OCI-LY3 (cell line): ENCODE measurements around the gene ADGRD1.
"Not testable (repeated sequence)": the region's sequence is repeated elsewhere in the genome, so short reads cannot be mapped to it uniquely, and the experiment has no call there.

Experiments
- H2AFZ ChIP-seq: fragments of 200-600, 300-600 bp; shearing (Covaris generic); 2 replicates; pipeline ENCODE4 v1.6.0; 2014; ENCODE audit warnings: antibody characterized with exemption, low read depth, low read length
- H3K27ac ChIP-seq: fragments of 200-600, 300-600 bp; sonication (generic); 2 replicates; pipeline ENCODE4 v1.5.1; 2014; ENCODE audit warnings: mild to moderate bottlenecking, low read length, moderate library complexity, mixed read lengths
- H3K27me3 ChIP-seq: fragments of 200-600, 300-600 bp; sonication (generic); 2 replicates; pipeline ENCODE4 v1.6.1; 2014; ENCODE audit warnings: low read depth, low read length, mixed read lengths
- H3K36me3 ChIP-seq: fragments of 200-600, 300-600 bp; sonication (generic); replicated peaks from 2 replicates; pipeline ENCODE3; 2014; ENCODE audit warnings: low read depth, low read length, mixed read lengths
- H3K4me1 ChIP-seq: fragments of 300-600, 200-600 bp; sonication (generic); 2 replicates; pipeline ENCODE4 v1.6.1; 2014; ENCODE audit warnings: low read length, mixed read lengths
- H3K4me2 ChIP-seq: fragments of 200-600, 300-600 bp; sonication (generic); 2 replicates; pipeline ENCODE4 v1.6.1; 2014; ENCODE audit warnings: low read length, mixed read lengths
- H3K4me3 ChIP-seq: fragments of 300-600, 200-600 bp; sonication (generic); 2 replicates; pipeline ENCODE4 v1.5.1; 2014; ENCODE audit warnings: antibody characterized with exemption, mild to moderate bottlenecking, low read length, moderate library complexity
- H3K79me2 ChIP-seq: fragments of 300-600, 200-600 bp; shearing (Covaris generic); 2 replicates; pipeline ENCODE4 v1.6.1; 2014; ENCODE audit warnings: mild to moderate bottlenecking, low read length, mixed read lengths
- H3K9ac ChIP-seq: fragments of 300-600, 200-600 bp; shearing (Covaris generic); 2 replicates; pipeline ENCODE4 v1.6.0; 2014; ENCODE audit warnings: mild to moderate bottlenecking, low read length, moderate library complexity
- H3K9me3 ChIP-seq: fragments of 200-600, 300-600 bp; shearing (Covaris generic); 2 replicates; pipeline ENCODE4 v1.6.1; 2014; ENCODE audit warnings: low read length, mixed read lengths; ENCODE audit not compliant: insufficient read depth
- H4K20me1 ChIP-seq: fragments of 200-600, 300-600 bp; sonication (generic); 2 replicates; pipeline ENCODE4 v1.6.1; 2016; ENCODE audit warnings: low read length, mixed read lengths; ENCODE audit not compliant: insufficient read depth
- CTCF ChIP-seq: fragments of 200-600, 300-600 bp; sonication (generic); IDR thresholded peaks from 2 replicates; pipeline ENCODE4 v1.5.1; 2014; ENCODE audit warnings: antibody characterized with exemption, low read length, low read depth
- EZH2phosphoT487 ChIP-seq: fragments of 200-600 bp; shearing (Covaris generic); IDR thresholded peaks from 2 replicates; pipeline ENCODE4 v1.6.1; 2018; ENCODE audit warnings: antibody characterized with exemption, mixed run types, low read depth

The ADGRD1 gene

GRCh38 chr12:131124487-131125280 lies 171.0 kb downstream of the ADGRD1 start:
- Histone ChIP-seq H3K4me1 (no peaks in the 10 kb centered on the region), H3K36me3 (no peaks in the 10 kb centered on the region), H3K9ac (no peak overlapping the region), H3K27me3 (no peaks in the 10 kb centered on the region), H3K27ac (no peak overlapping the region), H3K4me2 (no peak overlapping the region), H3K4me3 (no peak overlapping the region), H4K20me1 (no peaks in the 10 kb centered on the region), H2AFZ (no peak overlapping the region), H3K9me3 (no peaks in the 10 kb centered on the region), H3K79me2 (no peaks in the 10 kb centered on the region)
- TF ChIP-seq CTCF (no peak), EZH2phosphoT487 (no peak)

DNA sequence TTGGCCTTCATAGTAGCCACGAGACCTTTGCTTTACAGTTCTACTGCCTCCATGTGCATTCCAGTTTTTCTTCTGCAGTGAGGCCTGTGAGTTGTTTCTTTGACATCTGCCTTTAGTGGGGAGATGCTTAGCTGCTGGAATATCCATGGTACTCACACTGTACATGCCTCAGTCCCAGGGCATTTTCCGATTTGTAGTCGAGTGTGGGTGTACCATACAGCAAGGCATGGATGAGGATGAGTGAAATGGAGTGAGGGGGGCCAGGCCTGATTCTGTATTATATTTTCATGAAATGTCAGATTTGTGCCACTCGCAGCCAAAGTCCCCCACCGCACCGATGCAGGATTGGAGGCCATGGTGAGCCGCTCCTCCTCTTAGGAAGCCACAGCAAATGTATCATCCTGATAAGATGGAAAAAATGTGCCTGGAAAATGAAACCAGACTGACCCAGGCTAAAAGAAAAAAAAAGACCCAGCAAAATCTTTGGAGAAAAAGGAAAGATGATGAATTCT lies 173.0 kb downstream of the ADGRD1 start:
- Histone ChIP-seq H3K9ac (no peak overlapping the region), H3K27ac (no peak overlapping the region), H3K27me3 (no peaks in the 10 kb centered on the region), H3K9me3 (no peaks in the 10 kb centered on the region), H3K4me3 (no peak overlapping the region), H4K20me1 (no peaks in the 10 kb centered on the region), H3K79me2 (no peaks in the 10 kb centered on the region), H3K36me3 (no peaks in the 10 kb centered on the region), H3K4me2 (no peak overlapping the region), H2AFZ (no peak overlapping the region), H3K4me1 (no peaks in the 10 kb centered on the region)
- no peak for TF ChIP-seq EZH2phosphoT487
- TF ChIP-seq CTCF = no peak

GRCh38 chr12:131128556-131128955 lies 174.8 kb downstream of the ADGRD1 start:
- Histone ChIP-seq H3K79me2 (no peaks in the 10 kb centered on the region), H2AFZ (no peak overlapping the region), H3K4me1 (no peaks in the 10 kb centered on the region), H3K4me2 (no peak overlapping the region), H3K27ac (no peak overlapping the region), H3K9me3 (no peaks in the 10 kb centered on the region), H3K9ac (no peak overlapping the region), H3K4me3 (no peak overlapping the region), H3K27me3 (no peaks in the 10 kb centered on the region), H4K20me1 (no peaks in the 10 kb centered on the region), H3K36me3 (no peaks in the 10 kb centered on the region)
- TF ChIP-seq CTCF (no peak), EZH2phosphoT487 (no peak)

- not testable (repeated sequence) for H3K36me3 ChIP-seq, H3K4me1 ChIP-seq, H3K9ac ChIP-seq, H3K4me3 ChIP-seq, H3K27ac ChIP-seq, H3K4me2 ChIP-seq, H4K20me1 ChIP-seq, H3K27me3 ChIP-seq, H3K79me2 ChIP-seq, H2AFZ ChIP-seq, H3K9me3 ChIP-seq
Observed at GRCh38 chr12:131128966-131129619, 175.4 kb downstream of the ADGRD1 start.
